ENCODE results near the gene SLC22A6.
A peak's percentile ranks its signal among the peaks of the same experiment; 100 is the strongest.

SLC22A6 gene

GRCh38 chr11:62984451-62984991 lies at the start of gene SLC22A6:
Gene SLC22A6, minus strand, starts transcription at chr11:62984967. Its CDS starts 277 bp downstream, at chr11:62984690.
- no peak for DNase-seq

GRCh38 chr11:63032457-63032856 lies 47.7 kb upstream of the SLC22A6 start:
- DNase-seq = no peak

- peak; percentile 82 to 89 for DNase-seq
Observed at GRCh38 chr11:63023841-63024648, 39.3 kb upstream of the SLC22A6 start.

GRCh38 chr11:63023222-63023814 lies 38.6 kb upstream of the SLC22A6 start:
- DNase-seq = no peak

GRCh38 chr11:63022441-63022840 lies 37.7 kb upstream of the SLC22A6 start:
- DNase-seq = no peak

- no peak for DNase-seq
Observed at GRCh38 chr11:63020671-63021291, 36.0 kb upstream of the SLC22A6 start.

GRCh38 chr11:63019506-63019905 lies 34.7 kb upstream of the SLC22A6 start:
- no peak for DNase-seq

- no peak for DNase-seq
Observed at GRCh38 chr11:63017306-63017974, 32.7 kb upstream of the SLC22A6 start.

- no peak for DNase-seq
Observed at GRCh38 chr11:63015521-63016215, 30.9 kb upstream of the SLC22A6 start, which contains the start of gene SLC22A8. Gene SLC22A8, minus strand, starts transcription at chr11:63015841. Its CDS starts 883 bp downstream, at chr11:63014958.

- no peak for DNase-seq
Observed at GRCh38 chr11:63014408-63015055, 29.8 kb upstream of the SLC22A6 start.

GRCh38 chr11:63012839-63013238 lies 28.1 kb upstream of the SLC22A6 start:
- DNase-seq = no peak

- no peak for DNase-seq
Observed at GRCh38 chr11:63012430-63012829, 27.7 kb upstream of the SLC22A6 start.

- no peak for DNase-seq
Observed at GRCh38 chr11:63010934-63011439, 26.2 kb upstream of the SLC22A6 start.

- no peak for DNase-seq
Observed at GRCh38 chr11:63007920-63008319, 23.2 kb upstream of the SLC22A6 start.

- no peak for DNase-seq
Observed at GRCh38 chr11:63001456-63001855, 16.7 kb upstream of the SLC22A6 start.

- DNase-seq = no peak
Observed at GRCh38 chr11:62999649-63000048, 14.9 kb upstream of the SLC22A6 start.

- DNase-seq = no peak
Observed at GRCh38 chr11:62999156-62999555, 14.4 kb upstream of the SLC22A6 start.

GRCh38 chr11:62996271-62996670 lies 11.5 kb upstream of the SLC22A6 start:
- DNase-seq = no peak

- DNase-seq = no peak
Observed at GRCh38 chr11:62994775-62995174, 10.0 kb upstream of the SLC22A6 start.

GRCh38 chr11:62988276-62988675 lies 3.5 kb upstream of the SLC22A6 start:
- no peak for DNase-seq

- no peak for DNase-seq
Observed at GRCh38 chr11:62985041-62985750, 429 bp upstream of the SLC22A6 start.

All from activated CD4-positive, alpha-beta T cell treated with anti-CD3 and anti-CD28 coated beads, Interleukin-2, amount 50 U/mL, for 4 hours (primary cell).